ENCODE data around the gene IRF5. TPM values are rescaled to one million over a fixed set of nuclear protein-coding genes. Genes with fewer than 3 reads are reported as not detected.

Gene IRF5
- total RNA-seq, 1 experiment from 2014 or later: 0.74 TPM

- no peak overlapping the region for H3K14ac ChIP-seq (ENCODE audit: insufficient read depth, low read length)
- H2AFZ ChIP-seq (ENCODE audit: low read length): no peak overlapping the region
- H2AK5ac ChIP-seq (ENCODE audit: insufficient read length, low read length): no peak overlapping the region
- no peak overlapping the region for H2BK20ac ChIP-seq (ENCODE audit: low read depth, low read length, poor library complexity, severe bottlenecking)
- H2BK120ac ChIP-seq (ENCODE audit: low read depth, low read length, poor library complexity, severe bottlenecking): no peak overlapping the region
- H2BK5ac ChIP-seq (ENCODE audit: insufficient read length, low read length): no peak overlapping the region
- Mint-ChIP-seq H3K27ac (peak overlapping the region in 1 of 3 experiments; percentile 6; a peak in 2 of 7 replicates), H3K36me3 (ENCODE audit: insufficient read depth in 1 of 3, low read depth in 3 of 3) (peaks cover 11 to 65% (median 61%) of the 10 kb centered on the region in 3 experiments; a peak in 6 of 7 replicates), H3K27me3 (ENCODE audit: low read depth) (no peaks in the 10 kb centered on the region), H3K4me3 (no peak overlapping the region), H3K4me1 (peaks cover 4 to 10% of the 10 kb centered on the region in 2 experiments; a peak in 3 of 4 replicates), H3K9me3 (no peaks in the 10 kb centered on the region)
- no peak overlapping the region for H4K91ac ChIP-seq (ENCODE audit: insufficient read length, low read depth, low read length)
- no peak for DNase-seq
- no peak overlapping the region for H2BK15ac ChIP-seq (ENCODE audit: low read depth, low read length)
- TF ChIP-seq, protein P1, sequence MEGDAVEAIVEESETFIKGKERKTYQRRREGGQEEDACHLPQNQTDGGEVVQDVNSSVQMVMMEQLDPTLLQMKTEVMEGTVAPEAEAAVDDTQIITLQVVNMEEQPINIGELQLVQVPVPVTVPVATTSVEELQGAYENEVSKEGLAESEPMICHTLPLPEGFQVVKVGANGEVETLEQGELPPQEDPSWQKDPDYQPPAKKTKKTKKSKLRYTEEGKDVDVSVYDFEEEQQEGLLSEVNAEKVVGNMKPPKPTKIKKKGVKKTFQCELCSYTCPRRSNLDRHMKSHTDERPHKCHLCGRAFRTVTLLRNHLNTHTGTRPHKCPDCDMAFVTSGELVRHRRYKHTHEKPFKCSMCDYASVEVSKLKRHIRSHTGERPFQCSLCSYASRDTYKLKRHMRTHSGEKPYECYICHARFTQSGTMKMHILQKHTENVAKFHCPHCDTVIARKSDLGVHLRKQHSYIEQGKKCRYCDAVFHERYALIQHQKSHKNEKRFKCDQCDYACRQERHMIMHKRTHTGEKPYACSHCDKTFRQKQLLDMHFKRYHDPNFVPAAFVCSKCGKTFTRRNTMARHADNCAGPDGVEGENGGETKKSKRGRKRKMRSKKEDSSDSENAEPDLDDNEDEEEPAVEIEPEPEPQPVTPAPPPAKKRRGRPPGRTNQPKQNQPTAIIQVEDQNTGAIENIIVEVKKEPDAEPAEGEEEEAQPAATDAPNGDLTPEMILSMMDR (conservative IDR thresholded peaks at IDR 0.05): no peak
- H3K56ac ChIP-seq (ENCODE audit: insufficient read length, low read depth, low read length): no peak overlapping the region
- no peak overlapping the region for H3K4ac ChIP-seq (ENCODE audit: low read depth, low read length)
- H3K23ac ChIP-seq (ENCODE audit: insufficient read length, low read depth, low read length): no peak overlapping the region
- H3K4me2 ChIP-seq (ENCODE audit: insufficient read depth, insufficient read length, low read length): no peak overlapping the region
- H3K27ac ChIP-seq (ENCODE audit: insufficient read length, low read depth, low read length): no peak overlapping the region
- H3K4me1 ChIP-seq (ENCODE audit: insufficient read depth, low read length): no peaks in the 10 kb centered on the region
- no peak overlapping the region for H3K9ac ChIP-seq (ENCODE audit: extremely low read depth, insufficient read length, low read length)
- no peaks in the 10 kb centered on the region for H3K79me1 ChIP-seq (ENCODE audit: insufficient read depth, low read depth, low read length, poor library complexity, severe bottlenecking)
- H2BK12ac ChIP-seq (ENCODE audit: insufficient read length, low read depth, low read length): no peak overlapping the region
- H3K9me3 ChIP-seq (ENCODE audit: control insufficient read depth, low read depth, low read length): no peaks in the 10 kb centered on the region
- no peaks in the 10 kb centered on the region for H3K27me3 ChIP-seq (ENCODE audit: insufficient read depth, low read length)
- no peak overlapping the region for H4K5ac ChIP-seq (ENCODE audit: insufficient read length, low read depth, low read length)
- no peaks in the 10 kb centered on the region for H4K20me1 ChIP-seq (ENCODE audit: control insufficient read depth, insufficient read depth, insufficient read length)
- H3T11ph ChIP-seq (ENCODE audit: low read length): no peak overlapping the region
- no peak overlapping the region for H4K8ac ChIP-seq (replicated peaks; ENCODE audit: insufficient read length, low read depth, low read length)
- no peaks in the 10 kb centered on the region for H3K79me2 ChIP-seq (ENCODE audit: insufficient read depth, low read length)
- no peak overlapping the region for H3K18ac ChIP-seq (ENCODE audit: insufficient read length, low read depth, low read length)
- no peaks in the 10 kb centered on the region for H3K23me2 ChIP-seq (ENCODE audit: insufficient read length, low read depth, low read length, poor library complexity, severe bottlenecking)
Measured at GRCh38 chr7:128988372-128988771, 50.6 kb downstream of the IRF5 start.

Data from H9 (cell line).